WTC11 (cell line): Measurements from ENCODE around the gene SEPTIN3. TPM values are rescaled to one million over a fixed set of nuclear protein-coding genes. Genes with fewer than 3 reads are reported as not detected.

Experiments
- ATAC-seq: fragments of 200-7000 bp; cut with Tn5 transposase; 2 replicates; pipeline ENCODE4 v1.10.0; 2021; ENCODE audit warnings: mild to moderate bottlenecking, moderate library complexity
- CTCF ChIA-PET: fragments of 300-600 bp; sonication (Branson Sonifier 250); formaldehyde crosslinking; loops from one replicate; lab custom pipeline; 2021; ENCODE audit warnings: antibody characterized with exemption; lab: Charles Lee
- POLR2A ChIA-PET: fragments of 350-600 bp; sonication (Branson Sonifier 250); formaldehyde crosslinking; loops from one replicate; lab custom pipeline; 2021; ENCODE audit warnings: antibody characterized with exemption; lab: Charles Lee
- DNase-seq: peaks from one replicate; pipeline ENCODE4 v3.0.0; 2021; ENCODE audit warnings: low spot score
- H3K27ac Mint-ChIP-seq: 2 replicates; pipeline ENCODE4 v1.8.0; 2021; ENCODE audit warnings: mixed read lengths
- H3K27me3 Mint-ChIP-seq: 2 replicates; pipeline ENCODE4 v1.8.0; 2021; ENCODE audit warnings: low read depth, mild to moderate bottlenecking, moderate library complexity, mixed read lengths
- H3K36me3 Mint-ChIP-seq: 2 replicates; pipeline ENCODE4 v1.8.0; 2021; ENCODE audit warnings: mixed read lengths
- H3K4me1 Mint-ChIP-seq: 2 replicates; pipeline ENCODE4 v1.8.0; 2022; ENCODE audit warnings: mixed read lengths
- H3K4me3 Mint-ChIP-seq: 2 replicates; pipeline ENCODE4 v1.8.0; 2021; ENCODE audit warnings: mild to moderate bottlenecking, moderate library complexity, mixed read lengths
- H3K9me3 Mint-ChIP-seq: 2 replicates; pipeline ENCODE4 v1.8.0; 2021; ENCODE audit warnings: mixed read lengths
- CREM ChIP-seq: sonication (generic); formaldehyde crosslinking; IDR thresholded peaks from 2 replicates; pipeline ENCODE4 v1.8.1; 2022; ENCODE audit warnings: mild to moderate bottlenecking, missing genetic modification reagents, moderate library complexity
- GTF2I ChIP-seq: fragments of 250-450 bp; sonication (Bioruptor Pico); conservative IDR thresholded peaks from 2 replicates; pipeline ENCODE4 v1.4.0; 2021; ENCODE audit warnings: mild to moderate bottlenecking
- NR3C1 ChIP-seq: sonication (generic); formaldehyde crosslinking; conservative IDR thresholded peaks from 2 replicates; pipeline ENCODE4 v1.8.1; 2023; ENCODE audit warnings: low read depth, mild to moderate bottlenecking, missing genetic modification reagents
- OVOL2 ChIP-seq: fragments of 250-450 bp; sonication (Bioruptor Pico); IDR thresholded peaks from 2 replicates; pipeline ENCODE4 v1.9.0; 2021; ENCODE audit warnings: mild to moderate bottlenecking, borderline replicate concordance
- PRRX2 ChIP-seq: fragments of 250-450 bp; sonication (Bioruptor Pico); IDR thresholded peaks from 2 replicates; pipeline ENCODE4 v1.8.0; 2021; ENCODE audit warnings: mild to moderate bottlenecking
- SP1 ChIP-seq: sonication (generic); formaldehyde crosslinking; conservative IDR thresholded peaks from 2 replicates; pipeline ENCODE4 v1.8.1; 2022; ENCODE audit warnings: missing genetic modification reagents
- TEAD1 ChIP-seq: sonication (generic); formaldehyde crosslinking; IDR thresholded peaks from 2 replicates; pipeline ENCODE4 v1.8.0; 2022; ENCODE audit warnings: mild to moderate bottlenecking, missing genetic modification reagents
- ZNF219 ChIP-seq: sonication (generic); formaldehyde crosslinking; IDR thresholded peaks from 2 replicates; pipeline ENCODE4 v1.8.0; 2023; ENCODE audit warnings: missing genetic modification reagents, mild to moderate bottlenecking, borderline replicate concordance
- total RNA-seq: library from RNA; stranded (reverse); gene quantifications from 3 replicates; pipeline ENCODE4 v1.2.3, GENCODE V29; 2021
- TF ChIP-seq, protein P1 (sequence below): sonication (generic); formaldehyde crosslinking; IDR thresholded peaks from 2 replicates; pipeline ENCODE4 v1.8.1; 2022; ENCODE audit warnings: mild to moderate bottlenecking, missing genetic modification reagents, moderate library complexity, borderline replicate concordance
- TF ChIP-seq, protein P2 (sequence below): sonication (generic); formaldehyde crosslinking; IDR thresholded peaks from 2 replicates; pipeline ENCODE4 v1.8.1; 2023; ENCODE audit warnings: mild to moderate bottlenecking, moderate library complexity, missing genetic modification reagents
- TF ChIP-seq, protein P3 (sequence below): sonication (generic); formaldehyde crosslinking; IDR thresholded peaks from 2 replicates; pipeline ENCODE4 v1.8.0; 2022; ENCODE audit warnings: mild to moderate bottlenecking, missing genetic modification reagents
- TF ChIP-seq, protein P4 (sequence below): sonication (generic); formaldehyde crosslinking; IDR thresholded peaks from 2 replicates; pipeline ENCODE4 v1.8.1; 2022; ENCODE audit warnings: low read depth, missing genetic modification reagents, borderline replicate concordance
- TF ChIP-seq, protein P5 (sequence below): sonication (generic); formaldehyde crosslinking; IDR thresholded peaks from 2 replicates; pipeline ENCODE4 v1.8.1; 2023; ENCODE audit warnings: mild to moderate bottlenecking, missing genetic modification reagents
- TF ChIP-seq, protein P6 (sequence below): sonication (generic); formaldehyde crosslinking; IDR thresholded peaks from 2 replicates; pipeline ENCODE4 v1.8.0; 2023; ENCODE audit warnings: missing genetic modification reagents, mild to moderate bottlenecking, borderline replicate concordance
- TF ChIP-seq, protein P7 (sequence below): sonication (generic); formaldehyde crosslinking; IDR thresholded peaks from 2 replicates; pipeline ENCODE4 v1.8.1; 2023; ENCODE audit warnings: mild to moderate bottlenecking, missing genetic modification reagents, borderline replicate concordance
- TF ChIP-seq, protein P8 (sequence below): fragments of 250-450 bp; sonication (Bioruptor Pico); IDR thresholded peaks from 2 replicates; pipeline ENCODE4 v1.9.0; 2021; ENCODE audit warnings: mild to moderate bottlenecking

Gene SEPTIN3
- total RNA-seq, 1 experiment from 2014 or later: 19.5 TPM

DNA sequence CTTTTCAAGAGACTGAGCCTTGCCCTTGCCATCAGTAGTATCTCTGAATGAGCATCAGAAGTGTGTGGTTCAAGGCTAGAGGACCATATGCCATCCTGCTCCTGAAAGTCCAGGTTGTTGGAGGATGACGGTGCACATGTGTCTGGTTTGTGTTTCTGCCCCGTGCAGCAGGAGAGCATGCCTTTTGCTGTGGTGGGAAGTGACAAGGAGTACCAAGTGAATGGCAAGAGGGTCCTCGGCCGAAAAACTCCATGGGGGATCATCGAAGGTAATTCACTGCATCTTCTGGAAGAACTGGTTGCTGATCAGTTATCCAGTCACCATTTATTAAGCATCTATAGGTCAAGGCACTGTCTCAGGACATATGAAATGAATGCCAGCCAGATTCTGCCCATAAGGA is 23.3 kb downstream of the SEPTIN3 start:
- POLR2A ChIA-PET: no interaction called here
- ATAC-seq (no peak), DNase-seq (no peak)
- H3K4me1 Mint-ChIP-seq: no peaks in the 10 kb centered on the region; the same call in 1 of the 2 replicates
- CTCF ChIA-PET: no interaction called here
- H3K27ac Mint-ChIP-seq: no peak overlapping the region
- H3K27me3 Mint-ChIP-seq: no peaks in the 10 kb centered on the region; the same call in 1 of the 2 replicates
- H3K4me3 Mint-ChIP-seq: no peak overlapping the region
- H3K36me3 Mint-ChIP-seq: peaks cover 25% of the 10 kb centered on the region
- H3K9me3 Mint-ChIP-seq: no peaks in the 10 kb centered on the region
- TF ChIP-seq TEAD1 (CRISPR knock-in tag): no peak
- no peak for TF ChIP-seq NR3C1 (CRISPR knock-in tag)
- TF ChIP-seq, protein P1, sequence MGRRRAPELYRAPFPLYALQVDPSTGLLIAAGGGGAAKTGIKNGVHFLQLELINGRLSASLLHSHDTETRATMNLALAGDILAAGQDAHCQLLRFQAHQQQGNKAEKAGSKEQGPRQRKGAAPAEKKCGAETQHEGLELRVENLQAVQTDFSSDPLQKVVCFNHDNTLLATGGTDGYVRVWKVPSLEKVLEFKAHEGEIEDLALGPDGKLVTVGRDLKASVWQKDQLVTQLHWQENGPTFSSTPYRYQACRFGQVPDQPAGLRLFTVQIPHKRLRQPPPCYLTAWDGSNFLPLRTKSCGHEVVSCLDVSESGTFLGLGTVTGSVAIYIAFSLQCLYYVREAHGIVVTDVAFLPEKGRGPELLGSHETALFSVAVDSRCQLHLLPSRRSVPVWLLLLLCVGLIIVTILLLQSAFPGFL (CRISPR knock-in tag): no peak
- TF ChIP-seq GTF2I (CRISPR knock-in tag): no peak
- TF ChIP-seq, protein P2, sequence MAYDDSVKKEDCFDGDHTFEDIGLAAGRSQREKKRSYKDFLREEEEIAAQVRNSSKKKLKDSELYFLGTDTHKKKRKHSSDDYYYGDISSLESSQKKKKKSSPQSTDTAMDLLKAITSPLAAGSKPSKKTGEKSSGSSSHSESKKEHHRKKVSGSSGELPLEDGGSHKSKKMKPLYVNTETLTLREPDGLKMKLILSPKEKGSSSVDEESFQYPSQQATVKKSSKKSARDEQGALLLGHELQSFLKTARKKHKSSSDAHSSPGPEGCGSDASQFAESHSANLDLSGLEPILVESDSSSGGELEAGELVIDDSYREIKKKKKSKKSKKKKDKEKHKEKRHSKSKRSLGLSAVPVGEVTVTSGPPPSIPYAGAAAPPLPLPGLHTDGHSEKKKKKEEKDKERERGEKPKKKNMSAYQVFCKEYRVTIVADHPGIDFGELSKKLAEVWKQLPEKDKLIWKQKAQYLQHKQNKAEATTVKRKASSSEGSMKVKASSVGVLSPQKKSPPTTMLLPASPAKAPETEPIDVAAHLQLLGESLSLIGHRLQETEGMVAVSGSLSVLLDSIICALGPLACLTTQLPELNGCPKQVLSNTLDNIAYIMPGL (CRISPR knock-in tag): no peak
- TF ChIP-seq, protein P3, sequence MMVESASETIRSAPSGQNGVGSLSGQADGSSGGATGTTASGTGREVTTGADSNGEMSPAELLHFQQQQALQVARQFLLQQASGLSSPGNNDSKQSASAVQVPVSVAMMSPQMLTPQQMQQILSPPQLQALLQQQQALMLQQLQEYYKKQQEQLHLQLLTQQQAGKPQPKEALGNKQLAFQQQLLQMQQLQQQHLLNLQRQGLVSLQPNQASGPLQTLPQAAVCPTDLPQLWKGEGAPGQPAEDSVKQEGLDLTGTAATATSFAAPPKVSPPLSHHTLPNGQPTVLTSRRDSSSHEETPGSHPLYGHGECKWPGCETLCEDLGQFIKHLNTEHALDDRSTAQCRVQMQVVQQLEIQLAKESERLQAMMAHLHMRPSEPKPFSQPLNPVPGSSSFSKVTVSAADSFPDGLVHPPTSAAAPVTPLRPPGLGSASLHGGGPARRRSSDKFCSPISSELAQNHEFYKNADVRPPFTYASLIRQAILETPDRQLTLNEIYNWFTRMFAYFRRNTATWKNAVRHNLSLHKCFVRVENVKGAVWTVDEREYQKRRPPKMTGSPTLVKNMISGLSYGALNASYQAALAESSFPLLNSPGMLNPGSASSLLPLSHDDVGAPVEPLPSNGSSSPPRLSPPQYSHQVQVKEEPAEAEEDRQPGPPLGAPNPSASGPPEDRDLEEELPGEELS: no peak
- TF ChIP-seq, protein P4, sequence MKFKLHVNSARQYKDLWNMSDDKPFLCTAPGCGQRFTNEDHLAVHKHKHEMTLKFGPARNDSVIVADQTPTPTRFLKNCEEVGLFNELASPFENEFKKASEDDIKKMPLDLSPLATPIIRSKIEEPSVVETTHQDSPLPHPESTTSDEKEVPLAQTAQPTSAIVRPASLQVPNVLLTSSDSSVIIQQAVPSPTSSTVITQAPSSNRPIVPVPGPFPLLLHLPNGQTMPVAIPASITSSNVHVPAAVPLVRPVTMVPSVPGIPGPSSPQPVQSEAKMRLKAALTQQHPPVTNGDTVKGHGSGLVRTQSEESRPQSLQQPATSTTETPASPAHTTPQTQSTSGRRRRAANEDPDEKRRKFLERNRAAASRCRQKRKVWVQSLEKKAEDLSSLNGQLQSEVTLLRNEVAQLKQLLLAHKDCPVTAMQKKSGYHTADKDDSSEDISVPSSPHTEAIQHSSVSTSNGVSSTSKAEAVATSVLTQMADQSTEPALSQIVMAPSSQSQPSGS (CRISPR knock-in tag): no peak
- no peak for TF ChIP-seq ZNF219
- TF ChIP-seq, protein P5, sequence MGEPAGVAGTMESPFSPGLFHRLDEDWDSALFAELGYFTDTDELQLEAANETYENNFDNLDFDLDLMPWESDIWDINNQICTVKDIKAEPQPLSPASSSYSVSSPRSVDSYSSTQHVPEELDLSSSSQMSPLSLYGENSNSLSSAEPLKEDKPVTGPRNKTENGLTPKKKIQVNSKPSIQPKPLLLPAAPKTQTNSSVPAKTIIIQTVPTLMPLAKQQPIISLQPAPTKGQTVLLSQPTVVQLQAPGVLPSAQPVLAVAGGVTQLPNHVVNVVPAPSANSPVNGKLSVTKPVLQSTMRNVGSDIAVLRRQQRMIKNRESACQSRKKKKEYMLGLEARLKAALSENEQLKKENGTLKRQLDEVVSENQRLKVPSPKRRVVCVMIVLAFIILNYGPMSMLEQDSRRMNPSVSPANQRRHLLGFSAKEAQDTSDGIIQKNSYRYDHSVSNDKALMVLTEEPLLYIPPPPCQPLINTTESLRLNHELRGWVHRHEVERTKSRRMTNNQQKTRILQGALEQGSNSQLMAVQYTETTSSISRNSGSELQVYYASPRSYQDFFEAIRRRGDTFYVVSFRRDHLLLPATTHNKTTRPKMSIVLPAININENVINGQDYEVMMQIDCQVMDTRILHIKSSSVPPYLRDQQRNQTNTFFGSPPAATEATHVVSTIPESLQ (CRISPR knock-in tag): no peak
- TF ChIP-seq, protein P6, sequence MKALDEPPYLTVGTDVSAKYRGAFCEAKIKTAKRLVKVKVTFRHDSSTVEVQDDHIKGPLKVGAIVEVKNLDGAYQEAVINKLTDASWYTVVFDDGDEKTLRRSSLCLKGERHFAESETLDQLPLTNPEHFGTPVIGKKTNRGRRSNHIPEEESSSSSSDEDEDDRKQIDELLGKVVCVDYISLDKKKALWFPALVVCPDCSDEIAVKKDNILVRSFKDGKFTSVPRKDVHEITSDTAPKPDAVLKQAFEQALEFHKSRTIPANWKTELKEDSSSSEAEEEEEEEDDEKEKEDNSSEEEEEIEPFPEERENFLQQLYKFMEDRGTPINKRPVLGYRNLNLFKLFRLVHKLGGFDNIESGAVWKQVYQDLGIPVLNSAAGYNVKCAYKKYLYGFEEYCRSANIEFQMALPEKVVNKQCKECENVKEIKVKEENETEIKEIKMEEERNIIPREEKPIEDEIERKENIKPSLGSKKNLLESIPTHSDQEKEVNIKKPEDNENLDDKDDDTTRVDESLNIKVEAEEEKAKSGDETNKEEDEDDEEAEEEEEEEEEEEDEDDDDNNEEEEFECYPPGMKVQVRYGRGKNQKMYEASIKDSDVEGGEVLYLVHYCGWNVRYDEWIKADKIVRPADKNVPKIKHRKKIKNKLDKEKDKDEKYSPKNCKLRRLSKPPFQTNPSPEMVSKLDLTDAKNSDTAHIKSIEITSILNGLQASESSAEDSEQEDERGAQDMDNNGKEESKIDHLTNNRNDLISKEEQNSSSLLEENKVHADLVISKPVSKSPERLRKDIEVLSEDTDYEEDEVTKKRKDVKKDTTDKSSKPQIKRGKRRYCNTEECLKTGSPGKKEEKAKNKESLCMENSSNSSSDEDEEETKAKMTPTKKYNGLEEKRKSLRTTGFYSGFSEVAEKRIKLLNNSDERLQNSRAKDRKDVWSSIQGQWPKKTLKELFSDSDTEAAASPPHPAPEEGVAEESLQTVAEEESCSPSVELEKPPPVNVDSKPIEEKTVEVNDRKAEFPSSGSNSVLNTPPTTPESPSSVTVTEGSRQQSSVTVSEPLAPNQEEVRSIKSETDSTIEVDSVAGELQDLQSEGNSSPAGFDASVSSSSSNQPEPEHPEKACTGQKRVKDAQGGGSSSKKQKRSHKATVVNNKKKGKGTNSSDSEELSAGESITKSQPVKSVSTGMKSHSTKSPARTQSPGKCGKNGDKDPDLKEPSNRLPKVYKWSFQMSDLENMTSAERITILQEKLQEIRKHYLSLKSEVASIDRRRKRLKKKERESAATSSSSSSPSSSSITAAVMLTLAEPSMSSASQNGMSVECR (CRISPR knock-in tag): no peak
- no peak for TF ChIP-seq CREM
- no peak for TF ChIP-seq PRRX2 (CRISPR knock-in tag)
- TF ChIP-seq OVOL2 (CRISPR knock-in tag): no peak
- no peak for TF ChIP-seq SP1 (CRISPR knock-in tag)
- TF ChIP-seq, protein P7, sequence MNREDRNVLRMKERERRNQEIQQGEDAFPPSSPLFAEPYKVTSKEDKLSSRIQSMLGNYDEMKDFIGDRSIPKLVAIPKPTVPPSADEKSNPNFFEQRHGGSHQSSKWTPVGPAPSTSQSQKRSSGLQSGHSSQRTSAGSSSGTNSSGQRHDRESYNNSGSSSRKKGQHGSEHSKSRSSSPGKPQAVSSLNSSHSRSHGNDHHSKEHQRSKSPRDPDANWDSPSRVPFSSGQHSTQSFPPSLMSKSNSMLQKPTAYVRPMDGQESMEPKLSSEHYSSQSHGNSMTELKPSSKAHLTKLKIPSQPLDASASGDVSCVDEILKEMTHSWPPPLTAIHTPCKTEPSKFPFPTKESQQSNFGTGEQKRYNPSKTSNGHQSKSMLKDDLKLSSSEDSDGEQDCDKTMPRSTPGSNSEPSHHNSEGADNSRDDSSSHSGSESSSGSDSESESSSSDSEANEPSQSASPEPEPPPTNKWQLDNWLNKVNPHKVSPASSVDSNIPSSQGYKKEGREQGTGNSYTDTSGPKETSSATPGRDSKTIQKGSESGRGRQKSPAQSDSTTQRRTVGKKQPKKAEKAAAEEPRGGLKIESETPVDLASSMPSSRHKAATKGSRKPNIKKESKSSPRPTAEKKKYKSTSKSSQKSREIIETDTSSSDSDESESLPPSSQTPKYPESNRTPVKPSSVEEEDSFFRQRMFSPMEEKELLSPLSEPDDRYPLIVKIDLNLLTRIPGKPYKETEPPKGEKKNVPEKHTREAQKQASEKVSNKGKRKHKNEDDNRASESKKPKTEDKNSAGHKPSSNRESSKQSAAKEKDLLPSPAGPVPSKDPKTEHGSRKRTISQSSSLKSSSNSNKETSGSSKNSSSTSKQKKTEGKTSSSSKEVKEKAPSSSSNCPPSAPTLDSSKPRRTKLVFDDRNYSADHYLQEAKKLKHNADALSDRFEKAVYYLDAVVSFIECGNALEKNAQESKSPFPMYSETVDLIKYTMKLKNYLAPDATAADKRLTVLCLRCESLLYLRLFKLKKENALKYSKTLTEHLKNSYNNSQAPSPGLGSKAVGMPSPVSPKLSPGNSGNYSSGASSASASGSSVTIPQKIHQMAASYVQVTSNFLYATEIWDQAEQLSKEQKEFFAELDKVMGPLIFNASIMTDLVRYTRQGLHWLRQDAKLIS: no peak
- TF ChIP-seq, protein P8, sequence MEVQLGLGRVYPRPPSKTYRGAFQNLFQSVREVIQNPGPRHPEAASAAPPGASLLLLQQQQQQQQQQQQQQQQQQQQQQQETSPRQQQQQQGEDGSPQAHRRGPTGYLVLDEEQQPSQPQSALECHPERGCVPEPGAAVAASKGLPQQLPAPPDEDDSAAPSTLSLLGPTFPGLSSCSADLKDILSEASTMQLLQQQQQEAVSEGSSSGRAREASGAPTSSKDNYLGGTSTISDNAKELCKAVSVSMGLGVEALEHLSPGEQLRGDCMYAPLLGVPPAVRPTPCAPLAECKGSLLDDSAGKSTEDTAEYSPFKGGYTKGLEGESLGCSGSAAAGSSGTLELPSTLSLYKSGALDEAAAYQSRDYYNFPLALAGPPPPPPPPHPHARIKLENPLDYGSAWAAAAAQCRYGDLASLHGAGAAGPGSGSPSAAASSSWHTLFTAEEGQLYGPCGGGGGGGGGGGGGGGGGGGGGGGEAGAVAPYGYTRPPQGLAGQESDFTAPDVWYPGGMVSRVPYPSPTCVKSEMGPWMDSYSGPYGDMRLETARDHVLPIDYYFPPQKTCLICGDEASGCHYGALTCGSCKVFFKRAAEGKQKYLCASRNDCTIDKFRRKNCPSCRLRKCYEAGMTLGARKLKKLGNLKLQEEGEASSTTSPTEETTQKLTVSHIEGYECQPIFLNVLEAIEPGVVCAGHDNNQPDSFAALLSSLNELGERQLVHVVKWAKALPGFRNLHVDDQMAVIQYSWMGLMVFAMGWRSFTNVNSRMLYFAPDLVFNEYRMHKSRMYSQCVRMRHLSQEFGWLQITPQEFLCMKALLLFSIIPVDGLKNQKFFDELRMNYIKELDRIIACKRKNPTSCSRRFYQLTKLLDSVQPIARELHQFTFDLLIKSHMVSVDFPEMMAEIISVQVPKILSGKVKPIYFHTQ (CRISPR knock-in tag): no peak
